SH-SY5Y (cell line): Measurements from ENCODE around the gene ABCA7.

Experiments
- GATA2 ChIP-seq: IDR thresholded peaks from 2 replicates; pipeline ENCODE4 v1.6.1; 2011; ENCODE audit warnings: mild to moderate bottlenecking, low read depth, low read length
- GATA3 ChIP-seq: IDR thresholded peaks from 2 replicates; pipeline ENCODE4 v1.6.1; 2011; ENCODE audit warnings: low read depth, mild to moderate bottlenecking, low read length, moderate library complexity

ABCA7 gene

DNA sequence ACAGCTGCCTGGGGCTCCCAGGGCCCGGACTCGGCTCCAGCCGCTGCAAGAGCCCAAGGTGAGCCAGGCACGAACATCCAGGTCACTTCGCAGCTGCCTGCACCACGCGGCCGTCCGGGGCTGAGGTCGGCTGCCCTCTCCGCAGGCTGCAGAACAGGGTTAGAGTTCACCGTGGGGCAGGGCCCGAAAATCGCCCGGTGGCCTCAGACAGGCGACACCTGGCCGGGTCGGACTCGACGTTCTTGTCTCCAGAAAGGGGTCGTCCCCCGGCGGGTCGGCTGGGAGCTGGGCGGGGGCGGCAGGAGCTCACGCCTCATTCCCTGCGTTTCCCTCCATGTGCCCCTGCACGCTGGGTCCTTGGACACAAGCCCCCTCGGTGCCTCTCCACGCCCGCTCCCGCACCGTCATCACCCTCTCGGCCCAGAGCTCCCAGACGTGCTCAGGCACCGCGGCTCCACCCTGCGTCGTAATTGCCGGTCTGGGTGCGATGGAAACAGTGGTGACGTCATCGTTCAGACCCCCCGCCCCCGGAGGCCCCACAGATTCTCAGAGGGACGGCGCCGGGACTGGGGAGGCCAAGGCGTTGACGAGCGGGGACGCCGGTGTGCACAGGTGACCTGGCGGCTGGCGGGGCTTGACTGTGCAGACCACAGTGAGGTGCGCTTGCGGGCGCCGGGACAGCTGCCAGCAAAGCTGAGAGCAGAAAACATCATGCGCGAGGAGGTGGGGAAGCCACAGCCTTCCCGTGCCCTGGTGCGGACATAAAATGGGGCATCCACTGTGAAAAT, 43.7 kb upstream of the ABCA7 start:
- no peak for TF ChIP-seq GATA2
- TF ChIP-seq GATA3, result no peak

- TF ChIP-seq GATA3, result no peak
- TF ChIP-seq GATA2, result no peak
Observed at GRCh38 chr19:998064-998463, 41.8 kb upstream of the ABCA7 start.

GRCh38 chr19:999379-999719, 40.6 kb upstream of the ABCA7 start:
- no peak for TF ChIP-seq GATA3
- no peak for TF ChIP-seq GATA2

- TF ChIP-seq GATA3, result no peak
- TF ChIP-seq GATA2, result no peak
Observed at GRCh38 chr19:1000095-1000494, 39.8 kb upstream of the ABCA7 start, which contains the start of gene GRIN3B. Gene GRIN3B, plus strand, starts transcription at chr19:1000419. Its CDS starts 19 bp downstream, at chr19:1000438.

DNA sequence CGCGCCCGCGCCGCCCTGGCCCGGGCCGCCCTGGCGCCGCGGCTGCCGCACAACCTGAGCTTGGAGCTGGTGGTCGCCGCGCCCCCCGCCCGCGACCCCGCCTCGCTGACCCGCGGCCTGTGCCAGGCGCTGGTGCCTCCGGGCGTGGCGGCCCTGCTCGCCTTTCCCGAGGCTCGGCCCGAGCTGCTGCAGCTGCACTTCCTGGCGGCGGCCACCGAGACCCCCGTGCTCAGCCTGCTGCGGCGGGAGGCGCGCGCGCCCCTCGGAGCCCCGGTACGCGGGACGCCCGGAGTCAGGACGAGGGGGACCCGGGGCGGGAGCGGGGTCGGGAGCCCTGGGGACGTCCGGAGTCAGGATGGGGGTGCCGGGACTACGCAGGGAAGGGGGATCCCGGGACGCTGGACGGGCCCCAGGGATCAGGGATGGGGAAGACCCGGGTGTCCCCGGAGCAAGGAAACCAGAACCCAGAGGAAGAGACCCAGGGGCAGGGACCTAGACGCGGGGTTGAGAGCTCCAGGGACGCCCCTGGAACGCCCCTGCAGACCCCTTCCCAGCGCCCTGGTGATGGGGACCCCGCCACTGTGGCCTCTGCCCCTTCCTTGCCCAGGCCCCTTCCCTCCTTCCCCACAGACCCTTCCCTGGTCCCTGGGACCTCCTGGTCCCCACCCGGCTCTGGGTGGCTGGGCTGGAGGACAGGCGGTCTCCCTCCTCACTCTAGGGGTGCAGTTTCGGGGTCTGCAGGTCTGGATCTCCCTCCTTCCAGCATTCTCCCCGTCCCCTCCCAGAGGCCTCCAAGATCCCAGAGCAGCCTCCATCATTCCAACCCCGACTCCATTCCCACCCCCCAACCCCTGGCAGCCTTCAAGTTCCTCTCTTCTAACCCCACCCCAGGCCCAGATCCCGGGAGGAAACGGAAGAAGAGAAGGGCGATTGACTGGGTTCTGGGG, 39.0 kb upstream of the ABCA7 start:
- no peak for TF ChIP-seq GATA3
- TF ChIP-seq GATA2, result no peak

GRCh38 chr19:1001538-1002166, 38.3 kb upstream of the ABCA7 start:
- no peak for TF ChIP-seq GATA2
- TF ChIP-seq GATA3, result no peak

DNA sequence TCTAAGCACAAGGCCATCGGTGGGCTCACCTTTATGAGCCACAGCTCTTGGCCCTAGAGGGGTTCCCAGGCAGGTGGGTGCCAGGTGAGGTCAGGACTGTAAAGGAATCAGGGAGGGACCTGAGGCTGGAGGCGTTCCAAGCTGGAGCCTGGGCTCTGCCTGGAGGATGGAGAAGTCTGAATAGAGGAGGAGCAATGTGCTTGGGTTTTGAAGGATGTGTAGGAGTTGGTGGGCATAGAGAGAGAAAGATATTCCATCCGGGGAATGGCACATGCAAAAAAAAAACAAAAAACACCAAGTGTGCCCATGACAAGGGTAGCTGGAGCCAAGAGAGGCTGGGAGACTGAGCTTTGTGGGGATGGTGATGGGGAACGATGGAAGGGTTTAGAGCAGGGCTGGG, 37.3 kb upstream of the ABCA7 start:
- TF ChIP-seq GATA3, result no peak
- TF ChIP-seq GATA2, result no peak

GRCh38 chr19:1003283-1003682, 36.6 kb upstream of the ABCA7 start:
- TF ChIP-seq GATA3 (no peak), GATA2 (no peak)

GRCh38 chr19:1004204-1004802, 35.6 kb upstream of the ABCA7 start:
- TF ChIP-seq GATA3 (no peak), GATA2 (no peak)

- TF ChIP-seq GATA2, result no peak
- TF ChIP-seq GATA3, result no peak
Observed at GRCh38 chr19:1004803-1005664, 34.9 kb upstream of the ABCA7 start.

DNA sequence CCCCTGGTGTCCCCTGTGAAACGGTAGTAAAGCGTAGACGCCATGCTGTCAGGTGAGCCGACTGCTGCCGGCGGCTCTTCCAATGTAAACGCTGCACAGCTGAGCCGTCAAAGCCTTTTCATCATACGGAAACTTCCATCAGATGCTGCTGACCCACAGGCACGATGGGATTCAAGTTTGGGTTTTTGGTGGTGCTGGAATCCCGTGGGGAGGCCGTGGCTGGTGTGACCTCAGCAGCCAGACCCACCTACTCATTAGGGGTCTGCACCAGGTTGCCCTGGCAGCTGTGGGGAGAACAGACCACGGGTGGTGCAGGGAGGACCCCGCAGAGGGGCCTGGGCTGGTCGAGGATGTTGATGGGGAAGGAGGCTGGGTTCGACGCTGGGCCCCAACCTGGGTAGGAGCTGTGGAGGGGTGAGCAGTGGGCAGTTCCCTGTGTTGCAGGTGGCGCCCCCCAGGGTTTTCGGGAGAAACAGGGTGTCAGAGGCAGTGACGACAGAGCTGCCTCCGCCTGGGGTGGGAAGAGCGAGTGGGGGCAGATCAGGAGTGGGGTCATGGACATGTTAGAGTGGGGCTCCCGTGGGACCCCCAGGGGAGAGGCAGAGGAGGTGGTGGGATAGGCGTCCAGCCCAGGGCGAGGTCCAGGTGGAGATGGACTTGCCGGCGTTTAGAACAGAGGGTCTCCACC, 33.1 kb upstream of the ABCA7 start:
- TF ChIP-seq GATA2 (no peak), GATA3 (no peak)

- TF ChIP-seq GATA2, result no peak
- no peak for TF ChIP-seq GATA3
Observed at GRCh38 chr19:1007399-1008251, 32.3 kb upstream of the ABCA7 start.

DNA sequence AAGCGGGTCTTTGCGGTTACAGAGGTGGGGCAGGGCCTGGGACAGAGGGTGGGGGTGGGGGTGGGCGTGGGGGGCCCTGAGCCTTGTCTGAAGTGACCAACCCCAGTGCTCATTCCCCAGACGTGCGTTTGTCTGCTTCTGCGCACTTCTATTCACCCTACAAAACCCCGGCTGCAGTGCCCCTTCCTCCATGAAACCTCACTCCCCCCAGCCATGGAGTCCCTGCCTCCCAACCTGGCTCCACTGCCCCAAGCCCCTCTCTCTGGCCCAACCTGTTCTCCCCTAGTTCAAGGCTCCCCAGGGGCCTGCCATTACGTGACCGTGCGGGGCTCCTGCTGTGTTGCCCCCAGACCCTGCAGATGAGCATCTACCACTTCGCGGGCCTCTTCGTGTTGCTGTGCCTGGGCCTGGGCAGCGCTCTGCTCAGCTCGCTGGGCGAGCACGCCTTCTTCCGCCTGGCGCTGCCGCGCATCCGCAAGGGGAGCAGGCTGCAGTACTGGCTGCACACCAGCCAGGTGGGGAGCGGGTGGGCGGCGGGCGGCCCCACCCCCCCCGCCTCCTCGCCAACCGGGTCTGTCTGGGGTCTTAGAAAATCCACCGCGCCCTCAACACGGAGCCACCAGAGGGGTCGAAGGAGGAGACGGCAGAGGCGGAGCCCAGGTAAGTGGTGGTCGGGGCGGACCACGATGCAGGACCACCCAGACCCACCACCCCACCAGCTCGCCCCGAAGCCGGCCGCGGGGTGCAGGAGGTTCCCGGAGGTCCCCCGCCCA, 31.5 kb upstream of the ABCA7 start:
- TF ChIP-seq GATA3 (no peak), GATA2 (no peak)
